ENCODE data around the gene STX7. TPM values are rescaled to one million over a fixed set of nuclear protein-coding genes. Genes with fewer than 3 reads are reported as not detected.

The STX7 gene
- polyA plus RNA-seq, 1 experiment: 42.7 TPM

DNA sequence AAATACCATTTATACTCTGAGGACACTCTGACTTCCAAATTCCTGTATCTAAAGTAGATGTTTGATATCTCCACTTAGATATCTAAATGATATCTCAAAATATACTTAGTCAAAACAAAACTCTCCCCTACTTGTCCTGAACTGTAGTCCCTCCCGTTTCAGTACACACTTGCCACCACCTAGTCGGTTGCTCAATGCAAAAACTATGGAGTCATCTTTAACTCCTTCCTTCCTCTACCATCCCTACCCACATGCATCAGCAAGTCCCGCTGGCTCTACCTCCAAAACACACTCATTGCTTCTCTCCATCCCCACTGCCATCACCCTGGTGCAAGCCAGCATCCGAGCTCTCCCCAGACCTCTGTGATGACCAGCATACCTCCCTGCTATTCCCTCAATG lies 13.2 kb downstream of the STX7 start:
- TF ChIP-seq, protein P1, sequence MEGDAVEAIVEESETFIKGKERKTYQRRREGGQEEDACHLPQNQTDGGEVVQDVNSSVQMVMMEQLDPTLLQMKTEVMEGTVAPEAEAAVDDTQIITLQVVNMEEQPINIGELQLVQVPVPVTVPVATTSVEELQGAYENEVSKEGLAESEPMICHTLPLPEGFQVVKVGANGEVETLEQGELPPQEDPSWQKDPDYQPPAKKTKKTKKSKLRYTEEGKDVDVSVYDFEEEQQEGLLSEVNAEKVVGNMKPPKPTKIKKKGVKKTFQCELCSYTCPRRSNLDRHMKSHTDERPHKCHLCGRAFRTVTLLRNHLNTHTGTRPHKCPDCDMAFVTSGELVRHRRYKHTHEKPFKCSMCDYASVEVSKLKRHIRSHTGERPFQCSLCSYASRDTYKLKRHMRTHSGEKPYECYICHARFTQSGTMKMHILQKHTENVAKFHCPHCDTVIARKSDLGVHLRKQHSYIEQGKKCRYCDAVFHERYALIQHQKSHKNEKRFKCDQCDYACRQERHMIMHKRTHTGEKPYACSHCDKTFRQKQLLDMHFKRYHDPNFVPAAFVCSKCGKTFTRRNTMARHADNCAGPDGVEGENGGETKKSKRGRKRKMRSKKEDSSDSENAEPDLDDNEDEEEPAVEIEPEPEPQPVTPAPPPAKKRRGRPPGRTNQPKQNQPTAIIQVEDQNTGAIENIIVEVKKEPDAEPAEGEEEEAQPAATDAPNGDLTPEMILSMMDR (IDR thresholded peaks at IDR 0.05; ENCODE audit: low read depth, low read length): no peak
- POLR2A ChIA-PET: no interaction called here
- Histone ChIP-seq H3K27me3 (ENCODE audit: control insufficient read depth, insufficient read depth, low read length) (no peaks in the 10 kb centered on the region), H3K9me3 (ENCODE audit: control insufficient read depth, insufficient read depth, low read length) (no peaks in the 10 kb centered on the region), H3K27ac (ENCODE audit: low read depth, low read length) (no peak overlapping the region), H3K4me3 (ENCODE audit: low read depth, low read length) (no peak overlapping the region)
- DNase-seq (ENCODE audit: low read depth, low spot score): no peak
- CTCF ChIA-PET: interaction anchor here (1.6 kb wide), 1 partner anchor 200 kb away, joined by 4 read pairs; no protein-coding TSS in a partner anchor

DNA sequence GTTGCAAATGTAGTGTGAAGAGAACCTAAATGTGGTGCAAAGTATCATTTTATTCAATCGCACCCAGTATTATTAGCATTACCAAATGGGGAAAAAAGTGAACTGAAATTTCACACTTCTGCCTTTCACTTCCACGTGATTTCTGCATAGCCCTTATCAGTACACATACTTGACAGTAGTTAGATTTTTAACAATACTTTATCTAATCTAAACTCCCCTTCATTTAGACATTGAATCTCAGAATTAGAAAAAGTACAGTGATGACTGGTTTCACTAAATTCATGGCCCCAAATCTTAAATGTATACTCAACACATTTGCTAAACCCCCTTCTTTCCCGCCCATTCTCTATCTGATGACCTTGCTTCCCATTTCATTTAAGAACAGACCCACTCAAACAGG lies 14.3 kb downstream of the STX7 start:
- TF ChIP-seq, protein P1 (IDR thresholded peaks at IDR 0.05; ENCODE audit: low read depth, low read length): no peak

DNA sequence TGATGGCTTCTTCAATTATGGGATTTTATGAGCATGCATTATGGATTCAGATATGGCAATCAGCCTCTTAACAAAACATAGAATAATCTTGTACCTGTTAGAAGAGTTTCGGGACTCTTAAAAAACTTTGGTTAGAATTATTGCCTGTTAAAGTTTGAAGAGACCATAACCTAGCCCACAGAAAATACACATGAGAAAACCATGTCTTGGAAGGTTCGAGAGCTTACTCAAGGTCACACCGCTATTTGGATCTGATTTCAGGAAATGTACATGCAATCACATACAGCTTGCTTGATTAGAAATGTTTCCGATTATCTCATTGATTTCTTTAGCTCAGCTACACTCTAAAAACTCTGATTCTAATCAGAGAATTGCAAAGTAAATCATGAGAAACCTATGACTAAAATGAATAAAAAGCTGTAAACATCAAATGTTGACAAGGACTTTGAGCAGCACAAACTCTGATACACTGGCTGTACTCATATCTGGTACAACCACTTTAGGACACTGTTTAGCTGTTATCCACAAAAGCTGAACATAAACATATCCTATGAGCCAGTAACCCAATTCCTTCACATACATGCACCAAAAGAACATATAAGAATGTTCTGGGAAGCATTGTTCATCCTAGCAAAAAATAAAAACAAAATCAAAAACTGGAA lies 16.3 kb downstream of the STX7 start:
- TF ChIP-seq, protein P1 (IDR thresholded peaks at IDR 0.05; ENCODE audit: low read depth, low read length): no peak
- Histone ChIP-seq H3K4me3 (ENCODE audit: low read depth, low read length) (no peak overlapping the region), H3K27me3 (ENCODE audit: control insufficient read depth, insufficient read depth, low read length) (no peaks in the 10 kb centered on the region), H3K27ac (ENCODE audit: low read depth, low read length) (no peak overlapping the region), H3K9me3 (ENCODE audit: control insufficient read depth, insufficient read depth, low read length) (no peaks in the 10 kb centered on the region)
- no peak for DNase-seq (ENCODE audit: low read depth, low spot score)
- ChIA-PET CTCF (interaction anchor here (0.5 to 3.1 kb wide), 7 partner anchors 9 to 582 kb away, joined by 3 to 19 read pairs (median 3); no protein-coding TSS in a partner anchor), POLR2A (no interaction called here)

More for the DNA sequence above, 14.3 kb downstream of the STX7 start:
- ChIA-PET CTCF (no interaction called here), POLR2A (no interaction called here)
- H3K27me3 ChIP-seq (ENCODE audit: control insufficient read depth, insufficient read depth, low read length): no peaks in the 10 kb centered on the region
- DNase-seq (ENCODE audit: low read depth, low spot score): no peak
- H3K4me3 ChIP-seq (ENCODE audit: low read depth, low read length): no peak overlapping the region
- no peaks in the 10 kb centered on the region for H3K9me3 ChIP-seq (ENCODE audit: control insufficient read depth, insufficient read depth, low read length)
- no peak overlapping the region for H3K27ac ChIP-seq (ENCODE audit: low read depth, low read length)

DNA sequence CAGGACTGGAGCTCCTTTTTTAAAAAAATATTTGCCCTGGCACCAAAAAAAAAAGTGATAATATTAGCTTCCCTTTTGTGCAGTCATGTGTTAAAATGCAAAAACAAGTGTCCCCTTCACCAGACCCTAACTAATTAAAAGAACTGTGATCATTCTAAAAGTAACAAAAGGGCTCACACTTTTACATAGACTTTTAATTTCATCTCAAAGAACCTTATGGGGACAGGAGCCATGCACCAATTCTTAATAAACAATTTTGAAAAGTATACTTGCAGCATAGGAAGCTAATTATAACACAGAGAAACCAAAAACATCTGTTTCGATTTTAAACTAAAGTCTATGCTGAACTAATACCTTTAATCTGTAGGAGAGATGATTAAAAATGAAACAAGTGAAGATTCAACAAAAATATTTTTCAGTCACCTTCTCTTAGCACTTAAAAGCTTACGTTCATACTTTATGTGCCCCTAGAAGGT lies 17.3 kb downstream of the STX7 start:
- Histone ChIP-seq H3K27me3 (ENCODE audit: control insufficient read depth, insufficient read depth, low read length) (no peaks in the 10 kb centered on the region), H3K9me3 (ENCODE audit: control insufficient read depth, insufficient read depth, low read length) (no peaks in the 10 kb centered on the region), H3K27ac (ENCODE audit: low read depth, low read length) (no peak overlapping the region), H3K4me3 (ENCODE audit: low read depth, low read length) (no peak overlapping the region)
- CTCF ChIA-PET: interaction anchor here (0.7 to 3.1 kb wide), 4 partner anchors 10 to 216 kb away, joined by 3 to 19 read pairs (median 8); no protein-coding TSS in a partner anchor
- POLR2A ChIA-PET: no interaction called here
- DNase-seq (ENCODE audit: low read depth, low spot score): no peak
- TF ChIP-seq, protein P1 (IDR thresholded peaks at IDR 0.05; ENCODE audit: low read depth, low read length): no peak

DNA sequence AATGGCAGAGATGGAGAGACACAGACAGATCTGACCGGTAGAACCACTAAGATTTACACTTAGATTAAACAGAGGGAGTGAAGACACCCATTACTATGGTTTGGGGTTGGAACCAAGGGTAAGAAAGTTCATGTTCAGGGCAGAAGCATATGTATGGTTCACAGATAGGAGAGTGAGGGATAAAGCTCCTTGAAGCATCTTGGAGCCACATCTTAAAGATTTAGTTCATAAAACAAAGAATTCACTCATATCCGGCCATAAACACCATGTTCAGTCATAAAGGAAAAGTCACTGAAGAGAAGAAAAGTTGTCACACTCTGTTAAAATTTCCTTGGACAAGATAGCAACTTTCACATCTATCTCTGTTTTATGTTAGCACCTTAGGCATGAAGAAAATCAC lies 18.0 kb downstream of the STX7 start:
- Histone ChIP-seq H3K27ac (ENCODE audit: low read depth, low read length) (no peak overlapping the region), H3K9me3 (ENCODE audit: control insufficient read depth, insufficient read depth, low read length) (no peaks in the 10 kb centered on the region), H3K27me3 (ENCODE audit: control insufficient read depth, insufficient read depth, low read length) (no peaks in the 10 kb centered on the region), H3K4me3 (ENCODE audit: low read depth, low read length) (no peak overlapping the region)
- ChIA-PET POLR2A (no interaction called here), CTCF (interaction anchor here (2.0 to 3.1 kb wide), 3 partner anchors 10 to 215 kb away, joined by 13 to 19 read pairs (median 15); no protein-coding TSS in a partner anchor)
- DNase-seq (ENCODE audit: low read depth, low spot score): no peak
- TF ChIP-seq, protein P1 (IDR thresholded peaks at IDR 0.05; ENCODE audit: low read depth, low read length): no peak
